Brain microvascular endothelial cell (primary cell): ENCODE results near the gene FANCL.

ENCODE experiments used
- DNase-seq: peaks from one replicate; pipeline ENCODE4 v3.0.0-alpha.2; 2020
- H3K27ac ChIP-seq: fragments of 250-450 bp; sonication (Bioruptor Pico); 2 replicates; pipeline ENCODE4 v1.5.1; 2020; ENCODE audit warnings: mild to moderate bottlenecking, moderate library complexity
- H3K27me3 ChIP-seq: fragments of 250-450 bp; sonication (Bioruptor Pico); replicated peaks from 2 replicates; pipeline ENCODE4 v1.5.1; 2020; ENCODE audit warnings: mild to moderate bottlenecking
- H3K36me3 ChIP-seq: fragments of 250-450 bp; sonication (Bioruptor Pico); replicated peaks from 2 replicates; pipeline ENCODE4 v1.5.1; 2020; ENCODE audit warnings: mild to moderate bottlenecking
- H3K4me3 ChIP-seq: 2 replicates; pipeline ENCODE4 v1.5.1; 2011; ENCODE audit warnings: low read depth, mild to moderate bottlenecking, control low read depth, low read length, moderate library complexity
- CTCF ChIP-seq: IDR thresholded peaks from 2 replicates; pipeline ENCODE4 v1.5.1; 2011; ENCODE audit warnings: low read depth, mild to moderate bottlenecking, moderate library complexity, low read length, control low read depth, inconsistent platforms; ENCODE audit errors: missing control alignments
- in situ Hi-C: cut with HindIII; loops from 2 replicates; pipeline ENCODE4 v1.10.0; 2017; ENCODE audit warnings: low sequenced_read_pairs, low pct_ligation_motif_present

Gene FANCL

GRCh38 chr2:58207189-58207588 lies 33.9 kb downstream of the FANCL start:
- Histone ChIP-seq H3K36me3 (no peaks in the 10 kb centered on the region), H3K27ac (no peak overlapping the region), H3K27me3 (no peaks in the 10 kb centered on the region), H3K4me3 (no peak overlapping the region)
- TF ChIP-seq CTCF: no peak
- no peak for DNase-seq
- in situ Hi-C loops: no loop called here

GRCh38 chr2:58206785-58207184 lies 34.3 kb downstream of the FANCL start:
- in situ Hi-C loops: no loop called here
- no peak for DNase-seq
- no peak for TF ChIP-seq CTCF
- H3K36me3 ChIP-seq: no peaks in the 10 kb centered on the region
- H3K4me3 ChIP-seq: no peak overlapping the region
- no peaks in the 10 kb centered on the region for H3K27me3 ChIP-seq
- H3K27ac ChIP-seq: no peak overlapping the region

- Histone ChIP-seq H3K36me3 (no peaks in the 10 kb centered on the region), H3K27me3 (no peaks in the 10 kb centered on the region), H3K27ac (no peak overlapping the region), H3K4me3 (no peak overlapping the region)
- DNase-seq: peak; percentile 16
- in situ Hi-C loops: no loop called here
- TF ChIP-seq CTCF: no peak
These were observed 36.7 kb downstream of the FANCL start for GRCh38 chr2:58204195-58204959.

- Histone ChIP-seq H3K36me3 (no peaks in the 10 kb centered on the region), H3K27me3 (no peaks in the 10 kb centered on the region), H3K4me3 (no peak overlapping the region), H3K27ac (no peak overlapping the region)
- no peak for TF ChIP-seq CTCF
- no peak for DNase-seq
- in situ Hi-C loops: no loop called here
These were observed 38.1 kb downstream of the FANCL start for GRCh38 chr2:58203018-58203417.

- no peaks in the 10 kb centered on the region for H3K27me3 ChIP-seq
- H3K36me3 ChIP-seq: peaks cover 2% of the 10 kb centered on the region
- H3K27ac ChIP-seq: no peak overlapping the region
- H3K4me3 ChIP-seq: no peak overlapping the region
- in situ Hi-C loops: no loop called here
- DNase-seq: no peak
- TF ChIP-seq CTCF: no peak
These were observed 38.7 kb downstream of the FANCL start for GRCh38 chr2:58202404-58202803.

GRCh38 chr2:58197894-58198293 lies 43.2 kb downstream of the FANCL start:
- H3K4me3 ChIP-seq: no peak overlapping the region
- DNase-seq: no peak
- in situ Hi-C loops: no loop called here
- peaks cover 2% of the 10 kb centered on the region for H3K36me3 ChIP-seq
- no peak for TF ChIP-seq CTCF
- H3K27me3 ChIP-seq: no peaks in the 10 kb centered on the region
- no peak overlapping the region for H3K27ac ChIP-seq
